HepG2 (cell line): ENCODE measurements around the gene WIF1. TPM values are rescaled to one million over a fixed set of nuclear protein-coding genes. Genes with fewer than 3 reads are reported as not detected.

Experiments used
- AHDC1 ChIP-seq: sonication (generic); formaldehyde crosslinking; IDR thresholded peaks from 2 replicates; pipeline ENCODE4 v1.5.1; 2020; ENCODE audit warnings: mild to moderate bottlenecking, missing genetic modification reagents, borderline replicate concordance
- ASH2L ChIP-seq: fragments of 300-600, 200-600 bp; sonication (generic); IDR thresholded peaks from 2 replicates; pipeline ENCODE4 v1.7.0; 2017; ENCODE audit warnings: low read depth, mild to moderate bottlenecking, moderate library complexity, mixed read lengths, low read length; ENCODE audit not compliant: insufficient read length
- MAFK ChIP-seq, 2 experiments: IDR thresholded peaks in 1 of 2; conservative IDR thresholded peaks in 1 of 2; 2 replicates each; pipeline ENCODE4 v1.6.1; 2011; ENCODE audit warnings: improper control_type of control experiment in 2 of 2, low read length in 2 of 2
- NR2F1 ChIP-seq, 2 experiments: fragments of 450-650 bp in 1 of 2; formaldehyde crosslinking in 1 of 2; IDR thresholded peaks; 2 replicates each; pipeline versions ENCODE4 v1.5.0 to v1.6.1; 2016 to 2020; ENCODE audit warnings: mild to moderate bottlenecking in 1 of 2, missing compliant biosample characterization in 1 of 2, missing genetic modification reagents in 1 of 2, moderate library complexity in 1 of 2
- POGZ ChIP-seq: sonication (generic); formaldehyde crosslinking; IDR thresholded peaks from 2 replicates; pipeline ENCODE4 v1.4.0; 2020; ENCODE audit warnings: mild to moderate bottlenecking, missing genetic modification reagents
- STAG1 ChIP-seq: sonication (generic); formaldehyde crosslinking; IDR thresholded peaks from 2 replicates; pipeline ENCODE4 v1.4.0; 2020; ENCODE audit warnings: missing genetic modification reagents
- TAF1 ChIP-seq: sonication (generic); formaldehyde crosslinking; IDR thresholded peaks from 2 replicates; pipeline ENCODE4 v1.4.0; 2020; ENCODE audit warnings: missing genetic modification reagents
- TAF15 ChIP-seq: fragments of 200-400 bp; formaldehyde crosslinking; IDR thresholded peaks from one replicate; pipeline ENCODE4 v1.6.1; 2018; ENCODE audit warnings: mild to moderate bottlenecking, low read depth, low read length; ENCODE audit not compliant: poor library complexity, severe bottlenecking
- ZNF136 ChIP-seq: sonication (generic); formaldehyde crosslinking; IDR thresholded peaks from 2 replicates; pipeline ENCODE4 v1.8.1; 2022; ENCODE audit warnings: low read depth, mild to moderate bottlenecking, moderate library complexity, missing genetic modification reagents
- ZNF20 ChIP-seq: sonication (generic); formaldehyde crosslinking; IDR thresholded peaks from 2 replicates; pipeline ENCODE4 v1.4.0; 2020; ENCODE audit warnings: mild to moderate bottlenecking, moderate library complexity, missing genetic modification reagents
- ZNF256 ChIP-seq: sonication (generic); formaldehyde crosslinking; conservative IDR thresholded peaks from 2 replicates; pipeline ENCODE4 v1.4.0; 2020; ENCODE audit warnings: missing genetic modification reagents
- ZNF564 ChIP-seq: sonication (generic); formaldehyde crosslinking; IDR thresholded peaks from 2 replicates; pipeline ENCODE4 v1.8.1; 2023; ENCODE audit warnings: mild to moderate bottlenecking, missing genetic modification reagents
- ZNF777 ChIP-seq: sonication (generic); formaldehyde crosslinking; IDR thresholded peaks from 2 replicates; pipeline ENCODE4 v1.4.0; 2020; ENCODE audit warnings: missing genetic modification reagents
- polyA plus RNA-seq, 8 experiments: library from polyadenylated mRNA; depleted of rRNA in 3 of 8; stranded (reverse) in 7 of 8; unstranded in 1 of 8; fragments of >200 nt; fragmentation: Illumina TruSeq in 4 of 8; extraction: Trizol in 4 of 8; gene quantifications; 2 replicates each; pipeline versions ENCODE4 v1.2.1 to v1.2.3, GENCODE V29; 2011 to 2016; ENCODE audit warnings: low read depth in 4 of 8, missing spikeins in 1 of 8, mixed read lengths in 1 of 8; ENCODE audit not compliant: insufficient read depth in 1 of 8
- total RNA-seq, 5 experiments: library from RNA; depleted of rRNA; stranded (reverse); fragments of >200 nt; fragmentation: Illumina TruSeq; extraction: Trizol; gene quantifications; 2 replicates each; pipeline ENCODE4 v1.2.3, GENCODE V29; 2016; ENCODE audit warnings: low read depth in 1 of 5

The WIF1 gene
- total and polyA plus RNA-seq, 2 of the 13 experiments (the other 11 are each of a cell fraction or from before 2014, with no cell fraction given) = not detected

GRCh38 chr12:65023485-65023884 lies 97.6 kb downstream of the WIF1 start (continued):
- TF ChIP-seq AHDC1 (CRISPR knock-in tag) (no peak), STAG1 (CRISPR knock-in tag) (no peak), ZNF136 (CRISPR knock-in tag) (no peak), NR2F1 (CRISPR knock-in tag; IDR thresholded peaks at IDR 0.05) (no peak), ZNF20 (CRISPR knock-in tag) (no peak), ZNF564 (CRISPR knock-in tag) (no peak), MAFK (conservative IDR thresholded peaks at IDR 0.05 in 1 of 2, IDR thresholded peaks at IDR 0.05 in 1 of 2; ENCODE audit: low read length in 2 of 2) (no peak), POGZ (CRISPR knock-in tag) (no peak), TAF15 (no peak), ZNF256 (CRISPR knock-in tag) (no peak), TAF1 (no peak), ASH2L (no peak), ZNF777 (no peak)
